ENCODE results near the gene SH3RF3.

DNA sequence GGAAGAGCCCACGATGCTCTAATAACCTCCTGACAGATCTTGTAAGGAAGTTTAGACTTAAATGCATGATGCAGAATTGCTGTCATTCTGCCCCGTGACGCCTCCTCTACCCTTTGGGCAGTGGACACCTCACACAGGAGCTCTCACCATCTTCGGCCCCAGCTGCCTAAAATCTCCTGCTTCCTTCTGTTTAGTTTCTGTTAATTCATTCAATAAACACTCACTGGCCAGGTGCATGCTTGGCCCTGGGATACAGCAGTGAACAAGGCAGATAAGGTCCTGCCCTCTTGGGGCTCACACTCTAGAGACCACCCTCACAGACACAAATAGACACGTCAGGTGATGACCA is 403.7 kb downstream of the SH3RF3 start:
- TF ChIP-seq, protein P1, sequence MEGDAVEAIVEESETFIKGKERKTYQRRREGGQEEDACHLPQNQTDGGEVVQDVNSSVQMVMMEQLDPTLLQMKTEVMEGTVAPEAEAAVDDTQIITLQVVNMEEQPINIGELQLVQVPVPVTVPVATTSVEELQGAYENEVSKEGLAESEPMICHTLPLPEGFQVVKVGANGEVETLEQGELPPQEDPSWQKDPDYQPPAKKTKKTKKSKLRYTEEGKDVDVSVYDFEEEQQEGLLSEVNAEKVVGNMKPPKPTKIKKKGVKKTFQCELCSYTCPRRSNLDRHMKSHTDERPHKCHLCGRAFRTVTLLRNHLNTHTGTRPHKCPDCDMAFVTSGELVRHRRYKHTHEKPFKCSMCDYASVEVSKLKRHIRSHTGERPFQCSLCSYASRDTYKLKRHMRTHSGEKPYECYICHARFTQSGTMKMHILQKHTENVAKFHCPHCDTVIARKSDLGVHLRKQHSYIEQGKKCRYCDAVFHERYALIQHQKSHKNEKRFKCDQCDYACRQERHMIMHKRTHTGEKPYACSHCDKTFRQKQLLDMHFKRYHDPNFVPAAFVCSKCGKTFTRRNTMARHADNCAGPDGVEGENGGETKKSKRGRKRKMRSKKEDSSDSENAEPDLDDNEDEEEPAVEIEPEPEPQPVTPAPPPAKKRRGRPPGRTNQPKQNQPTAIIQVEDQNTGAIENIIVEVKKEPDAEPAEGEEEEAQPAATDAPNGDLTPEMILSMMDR (IDR thresholded peaks at IDR 0.05 in 2 of 3, conservative IDR thresholded peaks at IDR 0.05 in 1 of 3; ENCODE audit: control insufficient read depth in 2 of 3, extremely low read depth in 1 of 3, insufficient read depth in 1 of 3, low read depth in 3 of 3, low read length in 3 of 3), result no peak
- TF ChIP-seq ESRRA (IDR thresholded peaks at IDR 0.05; ENCODE audit: low read length) (no peak), BHLHE40 (IDR thresholded peaks at IDR 0.05; ENCODE audit: borderline replicate concordance in 1 of 2, low read depth in 2 of 2, low read length in 1 of 2) (no peak), HDAC6 (IDR thresholded peaks at IDR 0.05; ENCODE audit: unreplicated experiment) (no peak), FOXM1 (IDR thresholded peaks at IDR 0.05; ENCODE audit: low read depth, low read length) (no peak), TCF12 (IDR thresholded peaks at IDR 0.05; ENCODE audit: low read depth, low read length) (no peak), RAD21 (IDR thresholded peaks at IDR 0.05; ENCODE audit: insufficient read depth, low read depth, low read length) (no peak), ZNF274 (IDR thresholded peaks at IDR 0.05; ENCODE audit: insufficient read depth, insufficient read length) (no peak)

Data from GM12878 (cell line).